22Rv1 (cell line): ENCODE data around the gene TATDN3.

Source experiments
- CTCF ChIP-seq: fragments of 450-650 bp; IDR thresholded peaks from 2 replicates; pipeline ENCODE4 v1.5.1; 2017; ENCODE audit warnings: mild to moderate bottlenecking
- ZFX ChIP-seq: fragments of 450-650 bp; IDR thresholded peaks from 2 replicates; pipeline ENCODE4 v1.6.1; 2017; ENCODE audit warnings: antibody characterized with exemption, borderline replicate concordance

- TF ChIP-seq CTCF = no peak
- TF ChIP-seq ZFX = no peak
Measured at GRCh38 chr1:212752934-212753497, 38.7 kb upstream of the TATDN3 start.
